RPMI7951 (cell line): ENCODE data around the gene TRIM47. TPM values are rescaled to one million over a fixed set of nuclear protein-coding genes. Genes with fewer than 3 reads are reported as not detected.
A peak's percentile ranks its signal among the peaks of the same experiment; 100 is the strongest.

Experiments
- DNase-seq: peaks from one replicate; pipeline ENCODE4 v3.0.0-alpha.2; 2012; ENCODE audit warnings: low read depth
- total RNA-seq: library from RNA; depleted of rRNA; stranded (reverse); fragments of >200 nt; shearing (Covaris generic); gene quantifications from 2 replicates; pipeline ENCODE4 v1.2.3, GENCODE V29; 2014; rRNA removed

TRIM47 gene
- 13.6 and 15.9 TPM in 2 replicates for total RNA-seq

GRCh38 chr17:75878174-75878998 lies at the start of gene TRIM47:
Gene TRIM47, minus strand, starts transcription at chr17:75878581. Its CDS starts 33 bp downstream, at chr17:75878548.
- DNase-seq = peak; percentile 66

- no peak for DNase-seq
Observed at GRCh38 chr17:75927286-75927922, 49.0 kb upstream of the TRIM47 start.

GRCh38 chr17:75926456-75926855 lies 48.1 kb upstream of the TRIM47 start:
- DNase-seq = no peak

GRCh38 chr17:75925912-75926311 lies 47.5 kb upstream of the TRIM47 start:
- no peak for DNase-seq

GRCh38 chr17:75925103-75925502 lies 46.7 kb upstream of the TRIM47 start:
- no peak for DNase-seq

- no peak for DNase-seq
Observed at GRCh38 chr17:75922963-75923874, 44.8 kb upstream of the TRIM47 start.

- DNase-seq = no peak
Observed at GRCh38 chr17:75922173-75922961, 44.0 kb upstream of the TRIM47 start.

DNA sequence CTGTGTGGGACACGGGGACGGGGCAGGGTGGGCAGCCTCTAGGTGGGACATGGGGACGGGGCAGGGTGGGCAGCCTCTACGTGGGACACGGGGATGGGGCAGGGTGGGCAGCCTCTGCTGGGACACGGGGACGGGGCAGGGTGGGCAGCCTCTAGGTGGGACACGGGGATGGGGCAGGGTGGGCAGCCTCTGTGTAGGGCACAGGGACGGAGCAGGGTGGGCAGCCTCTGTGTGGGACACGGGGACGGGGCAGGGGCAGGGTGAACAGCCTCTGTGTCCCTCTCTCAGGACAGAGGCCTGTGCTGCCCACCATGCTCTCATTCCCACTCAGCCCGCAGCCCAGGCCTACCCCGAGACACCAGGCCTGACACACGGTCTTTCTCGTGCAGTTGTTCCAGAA lies 43.2 kb upstream of the TRIM47 start:
- DNase-seq = no peak

- no peak for DNase-seq
Observed at GRCh38 chr17:75920045-75920560, 41.7 kb upstream of the TRIM47 start.

- no peak for DNase-seq
Observed at GRCh38 chr17:75919611-75920010, 41.2 kb upstream of the TRIM47 start.

DNA sequence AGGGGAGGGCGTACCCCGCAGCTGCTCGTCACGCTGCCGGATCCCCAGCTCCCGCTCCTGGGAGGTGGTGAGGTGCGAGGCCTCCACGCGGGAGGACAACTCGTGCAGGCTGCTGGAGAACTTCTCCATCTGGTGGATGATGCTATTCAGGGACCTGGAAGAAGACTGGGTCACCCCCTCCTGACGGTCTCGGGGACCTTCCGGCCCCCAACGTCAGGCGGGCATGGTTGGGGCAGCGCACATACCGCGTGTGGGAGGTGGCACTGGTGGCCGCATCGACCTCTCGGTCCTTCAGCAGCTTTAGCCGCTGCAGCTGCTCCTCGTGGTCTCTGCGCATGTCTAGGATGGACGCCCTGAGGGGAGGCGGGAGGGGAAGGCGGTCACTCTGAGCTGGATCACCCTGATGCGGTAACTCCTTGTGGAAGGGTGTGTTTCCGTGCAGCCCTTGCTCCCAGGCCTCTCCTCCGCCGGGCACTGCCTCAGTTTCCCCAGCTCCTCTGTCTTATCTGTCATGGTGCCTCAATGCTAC lies 39.6 kb upstream of the TRIM47 start:
- DNase-seq = no peak

- DNase-seq = no peak
Observed at GRCh38 chr17:75917141-75917916, 38.9 kb upstream of the TRIM47 start.

GRCh38 chr17:75915268-75915667 lies 36.9 kb upstream of the TRIM47 start:
- no peak for DNase-seq

DNA sequence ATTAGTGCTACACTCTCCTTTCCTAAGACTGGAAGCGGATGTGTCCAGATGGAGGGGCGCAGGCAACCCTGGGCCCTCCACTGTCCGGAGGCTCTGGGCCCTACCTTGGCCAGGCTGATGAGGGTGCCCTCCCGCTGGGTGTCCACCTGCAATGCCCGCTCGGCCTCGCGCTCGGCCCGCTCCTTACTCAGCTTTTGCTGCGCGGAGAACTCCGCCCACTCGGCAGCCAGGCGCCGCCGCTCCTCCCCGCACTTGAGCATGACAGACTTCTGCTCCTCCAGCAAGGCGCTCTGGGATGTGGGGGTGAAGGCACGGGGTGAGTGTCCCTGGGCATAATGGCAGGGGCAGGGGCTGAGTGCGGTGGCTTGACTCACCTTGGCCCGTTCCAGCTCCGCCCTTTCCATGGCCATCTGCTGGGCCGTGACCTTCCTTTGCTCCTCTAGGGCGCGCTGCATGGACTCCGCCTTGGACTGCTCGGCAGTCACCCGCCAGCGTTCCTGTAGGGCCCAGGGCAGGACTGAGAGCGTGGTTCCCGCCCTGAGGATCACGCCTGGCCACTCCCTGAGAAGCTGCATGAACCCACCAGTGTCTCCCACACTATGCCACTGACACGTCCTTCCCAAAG lies 36.4 kb upstream of the TRIM47 start:
- no peak for DNase-seq

DNA sequence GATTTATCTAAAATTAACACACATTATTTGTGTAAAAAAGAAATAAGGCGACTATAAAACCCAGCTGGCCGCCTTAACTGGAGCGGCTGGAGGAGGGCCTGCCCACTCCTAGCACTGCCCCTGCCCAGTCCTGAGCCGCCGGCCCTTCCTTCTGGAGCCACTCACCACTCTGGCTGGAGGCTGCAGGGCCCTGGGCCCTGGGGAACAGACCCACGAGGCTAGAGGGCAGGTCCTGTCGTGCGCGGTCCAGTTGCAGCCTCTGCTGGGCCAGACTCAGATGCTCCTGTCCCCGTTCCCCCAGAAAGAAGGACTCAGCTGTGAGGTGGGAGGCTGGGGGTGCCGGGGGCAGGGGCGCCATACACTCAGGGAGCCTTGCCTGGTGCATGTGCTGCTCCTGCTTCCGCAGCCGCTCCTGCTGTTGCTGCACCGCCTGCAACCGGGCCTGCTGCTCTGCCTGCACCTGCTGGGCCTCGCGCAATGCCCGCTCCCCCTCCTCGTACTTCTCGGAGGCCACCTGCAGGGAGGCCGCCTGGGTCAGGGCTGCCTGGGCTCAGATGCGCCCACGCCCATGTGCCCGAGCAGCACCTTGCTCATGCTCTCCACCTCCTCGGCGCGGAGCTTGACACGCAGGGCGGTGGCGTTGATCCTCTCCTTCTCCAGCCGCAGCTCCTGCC lies 35.3 kb upstream of the TRIM47 start:
- no peak for DNase-seq

DNA sequence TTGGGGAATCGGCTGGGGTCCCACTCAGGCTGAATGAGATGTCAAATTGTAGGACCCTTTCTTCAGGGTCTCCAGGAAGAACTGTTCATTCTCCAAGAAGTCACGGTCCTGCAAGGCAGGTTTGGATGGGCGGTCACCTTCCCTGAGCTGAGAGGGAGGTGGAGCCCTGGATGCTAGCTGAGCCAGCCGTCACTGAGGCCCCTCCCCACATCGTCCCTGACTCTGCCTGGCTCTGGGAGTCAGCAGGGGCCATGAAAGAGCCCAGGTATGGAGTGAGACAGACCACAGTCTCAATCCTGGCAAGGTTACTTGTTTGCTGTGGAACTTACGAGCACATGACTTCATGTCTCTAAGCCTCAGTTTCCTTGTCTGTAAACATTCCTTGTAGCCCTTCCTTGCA lies 32.3 kb upstream of the TRIM47 start:
- DNase-seq = no peak

DNA sequence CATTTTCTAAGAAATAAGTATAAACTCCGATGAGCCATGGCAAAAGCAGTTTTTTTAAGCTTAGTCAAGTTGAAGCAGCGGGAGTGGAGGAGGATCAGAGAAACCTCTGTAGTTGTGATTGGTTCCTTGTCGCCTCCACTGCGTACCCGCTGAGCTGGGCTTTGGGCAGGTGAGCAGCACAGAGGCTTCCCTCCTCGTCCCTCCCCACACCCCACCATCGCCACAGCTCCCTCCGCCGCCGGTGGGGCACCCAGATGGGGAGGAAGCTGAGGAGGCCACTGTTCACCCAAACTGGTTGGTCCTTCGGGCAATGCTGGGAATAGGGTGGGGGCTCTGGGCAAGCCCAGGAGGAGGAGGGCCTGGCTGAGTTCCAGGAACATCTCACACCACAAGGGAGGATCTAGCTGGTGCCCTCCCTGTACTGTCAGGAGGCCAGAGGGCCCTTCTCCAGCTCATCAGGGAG lies 31.5 kb upstream of the TRIM47 start:
- no peak for DNase-seq

DNA sequence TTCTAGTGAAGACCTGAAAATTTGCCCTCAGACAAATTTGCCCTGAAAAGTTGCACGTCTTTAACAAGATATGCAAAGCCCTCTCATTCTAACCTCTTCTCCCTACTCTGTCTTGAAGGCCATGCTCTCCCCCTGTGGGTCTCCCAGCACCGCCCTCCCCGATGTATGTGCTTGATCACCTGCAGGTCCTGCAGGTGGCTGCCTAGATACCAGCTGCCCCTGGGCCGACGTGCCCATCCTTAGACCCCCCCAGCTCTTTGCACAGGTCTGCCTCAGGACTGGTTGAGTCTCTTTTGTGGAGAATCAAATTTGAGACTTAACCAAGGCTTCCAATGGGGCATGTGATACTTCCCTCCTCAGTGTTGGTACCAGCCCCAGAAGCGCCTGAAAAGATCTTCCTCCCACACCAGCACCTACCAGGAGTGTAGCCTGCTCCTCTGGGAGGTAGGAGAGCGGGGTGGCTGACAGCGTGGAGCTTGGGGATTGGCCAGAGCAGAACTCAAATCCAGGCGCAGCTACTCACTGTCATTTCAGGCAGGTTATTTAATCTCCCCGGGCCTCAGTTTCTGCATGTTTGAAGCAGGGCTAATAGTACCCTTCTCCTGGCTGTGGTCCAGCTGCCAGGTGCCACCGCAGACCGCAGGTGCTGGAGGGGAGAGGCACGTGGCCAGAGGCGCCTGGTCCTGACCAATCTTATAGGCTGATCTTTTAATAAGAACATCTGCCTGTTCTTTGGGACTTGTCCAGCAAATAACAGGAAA lies 30.9 kb upstream of the TRIM47 start:
- no peak for DNase-seq
